Caco-2 (cell line): ENCODE data around the gene IQGAP2. TPM values are rescaled to one million over a fixed set of nuclear protein-coding genes. Genes with fewer than 3 reads are reported as not detected.

ENCODE experiments used
- BruUV-seq: library from RNA; stranded (reverse); fragments of 400-500 nt; replicated peaks from 2 replicates; lab custom pipeline; 2021; lab: Mats Ljungman, UMichigan
- CTCF ChIA-PET: fragments of 300-600 bp; sonication (Branson Sonifier 250); formaldehyde crosslinking; loops from one replicate; lab custom pipeline; 2022; ENCODE audit warnings: antibody characterized with exemption; lab: Charles Lee
- POLR2A ChIA-PET: fragments of 300-600 bp; sonication (Branson Sonifier 250); formaldehyde crosslinking; loops from one replicate; lab custom pipeline; 2022; ENCODE audit warnings: antibody characterized with exemption; lab: Charles Lee
- DNase-seq, 2 experiments: peaks; one replicate each; pipeline versions ENCODE4 v3.0.0 to v3.0.0-alpha.2; 2020 to 2022
- H3K27me3 ChIP-seq: replicated peaks from 2 replicates; pipeline ENCODE4 v1.6.0; 2011; ENCODE audit warnings: low read length; ENCODE audit not compliant: control insufficient read depth, insufficient read depth
- H3K36me3 ChIP-seq: 2 replicates; pipeline ENCODE4 v1.5.1; 2011; ENCODE audit warnings: low read length; ENCODE audit not compliant: control insufficient read depth, insufficient read depth
- H3K4me1 ChIP-seq: fragments of 250-450 bp; sonication (Bioruptor Pico); 2 replicates; pipeline ENCODE4 v1.5.1; 2020; ENCODE audit warnings: mild to moderate bottlenecking
- H3K4me3 ChIP-seq: 2 replicates; pipeline ENCODE4 v1.5.1; 2011; ENCODE audit warnings: low read depth, mild to moderate bottlenecking, control low read depth, low read length
- H3K9me3 ChIP-seq: fragments of 250-450 bp; sonication (Bioruptor Pico); 2 replicates; pipeline ENCODE4 v1.5.1; 2020; ENCODE audit warnings: mild to moderate bottlenecking, moderate library complexity
- H3K27ac Mint-ChIP-seq: one replicate; pipeline ENCODE4 v1.8.0; 2022; ENCODE audit warnings: mixed read lengths; ENCODE audit not compliant: unreplicated experiment
- H3K27me3 Mint-ChIP-seq: one replicate; pipeline ENCODE4 v1.8.0; 2022; ENCODE audit warnings: mixed read lengths; ENCODE audit not compliant: insufficient read depth, unreplicated experiment
- H3K36me3 Mint-ChIP-seq: one replicate; pipeline ENCODE4 v1.8.0; 2022; ENCODE audit warnings: mild to moderate bottlenecking, mixed read lengths; ENCODE audit not compliant: insufficient read depth, unreplicated experiment
- H3K4me1 Mint-ChIP-seq: one replicate; pipeline ENCODE4 v1.8.0; 2022; ENCODE audit warnings: low read depth, mixed read lengths; ENCODE audit not compliant: unreplicated experiment
- H3K4me3 Mint-ChIP-seq: one replicate; pipeline ENCODE4 v1.8.0; 2022; ENCODE audit warnings: mild to moderate bottlenecking, moderate library complexity, mixed read lengths; ENCODE audit not compliant: unreplicated experiment
- H3K9me3 Mint-ChIP-seq: one replicate; pipeline ENCODE4 v1.8.0; 2022; ENCODE audit warnings: mixed read lengths; ENCODE audit not compliant: unreplicated experiment
- CTCF ChIP-seq, 2 experiments: fragments of 200-600 bp in 1 of 2; IDR thresholded peaks; 1 replicate in 1 of 2; 2 replicates in 1 of 2; pipeline versions ENCODE4 v1.5.1 to v1.8.0; 2011 to 2022; ENCODE audit warnings: antibody characterized with exemption in 1 of 2, control low read depth in 1 of 2, inconsistent platforms in 1 of 2, low read depth in 1 of 2, low read length in 1 of 2, mild to moderate bottlenecking in 1 of 2, moderate library complexity in 1 of 2; ENCODE audit not compliant: insufficient read depth in 1 of 2, severe bottlenecking in 1 of 2, unreplicated experiment in 1 of 2
- intact Hi-C: fragments of 100-400 bp; cut with micrococcal nuclease; formaldehyde crosslinking; loops from one replicate; pipeline ENCODE4 v1.10.0; 2022; ENCODE audit not compliant: unreplicated experiment
- total RNA-seq: library from RNA; stranded (reverse); gene quantifications from 2 replicates; pipeline ENCODE4 v1.2.3, GENCODE V29; 2022

IQGAP2 gene
- total RNA-seq, 1 experiment from 2014 or later = 89.4 TPM

GRCh38 chr5:76379855-76380254, 23.2 kb upstream of the IQGAP2 start:
- ChIA-PET CTCF (interaction anchor here (1.4 kb wide), 1 partner anchor 10 kb away, joined by 4 read pairs; no protein-coding TSS in a partner anchor), POLR2A (no interaction called here)
- no TSS peak for BruUV-seq
- H3K27me3 ChIP-seq = no peaks in the 10 kb centered on the region
- no peaks in the 10 kb centered on the region for H3K9me3 ChIP-seq
- no peak for TF ChIP-seq CTCF (IDR thresholded peaks at IDR 0.05; ENCODE audit: insufficient read depth in 1 of 2, low read depth in 1 of 2, low read length in 1 of 2, severe bottlenecking in 1 of 2, unreplicated experiment in 1 of 2)
- no peaks in the 10 kb centered on the region for H3K9me3 Mint-ChIP-seq
- H3K27me3 Mint-ChIP-seq = no peaks in the 10 kb centered on the region
- intact Hi-C loops = no loop called here
- peaks cover 19% of the 10 kb centered on the region for H3K4me1 Mint-ChIP-seq
- peaks cover 32% of the 10 kb centered on the region for H3K4me1 ChIP-seq
- no peak overlapping the region for H3K27ac Mint-ChIP-seq
- H3K4me3 ChIP-seq = no peak overlapping the region
- no peak for DNase-seq
- peaks cover under 1% of the 10 kb centered on the region for H3K36me3 Mint-ChIP-seq
- no peaks in the 10 kb centered on the region for H3K36me3 ChIP-seq
- no peak overlapping the region for H3K4me3 Mint-ChIP-seq

GRCh38 chr5:76380346-76381066, 22.6 kb upstream of the IQGAP2 start:
- Mint-ChIP-seq H3K9me3 (no peaks in the 10 kb centered on the region), H3K36me3 (no peaks in the 10 kb centered on the region), H3K27me3 (no peaks in the 10 kb centered on the region), H3K27ac (no peak overlapping the region), H3K4me3 (no peak overlapping the region), H3K4me1 (peaks cover 19% of the 10 kb centered on the region)
- intact Hi-C loops = no loop called here
- TF ChIP-seq CTCF (IDR thresholded peaks at IDR 0.05; ENCODE audit: insufficient read depth in 1 of 2, low read depth in 1 of 2, low read length in 1 of 2, severe bottlenecking in 1 of 2, unreplicated experiment in 1 of 2) = no peak
- Histone ChIP-seq H3K36me3 (no peaks in the 10 kb centered on the region), H3K27me3 (no peaks in the 10 kb centered on the region), H3K9me3 (no peaks in the 10 kb centered on the region), H3K4me3 (no peak overlapping the region), H3K4me1 (peaks cover 39% of the 10 kb centered on the region)
- CTCF ChIA-PET = interaction anchor here (1.4 kb wide), 1 partner anchor 9 kb away, joined by 4 read pairs; no protein-coding TSS in a partner anchor
- DNase-seq = no peak
- BruUV-seq = no TSS peak
- POLR2A ChIA-PET = no interaction called here

- BruUV-seq = no TSS peak
- no peak overlapping the region for H3K4me3 ChIP-seq
- no peak overlapping the region for H3K27ac Mint-ChIP-seq
- ChIA-PET POLR2A (no interaction called here), CTCF (no interaction called here)
- H3K4me1 Mint-ChIP-seq = peaks cover 37% of the 10 kb centered on the region
- no peak for TF ChIP-seq CTCF (IDR thresholded peaks at IDR 0.05; ENCODE audit: insufficient read depth in 1 of 2, low read depth in 1 of 2, low read length in 1 of 2, severe bottlenecking in 1 of 2, unreplicated experiment in 1 of 2)
- H3K4me3 Mint-ChIP-seq = no peak overlapping the region
- H3K9me3 Mint-ChIP-seq = no peaks in the 10 kb centered on the region
- no peak for DNase-seq
- H3K27me3 Mint-ChIP-seq = no peaks in the 10 kb centered on the region
- no peaks in the 10 kb centered on the region for H3K36me3 ChIP-seq
- no peaks in the 10 kb centered on the region for H3K9me3 ChIP-seq
- no peaks in the 10 kb centered on the region for H3K36me3 Mint-ChIP-seq
- H3K4me1 ChIP-seq = peaks cover 56% of the 10 kb centered on the region
- H3K27me3 ChIP-seq = no peaks in the 10 kb centered on the region
- intact Hi-C loops = no loop called here
These were observed 19.8 kb upstream of the IQGAP2 start for GRCh38 chr5:76383126-76383832.
